Keratinocyte (primary cell): ENCODE results near the gene SPPL2B. TPM values are rescaled to one million over a fixed set of nuclear protein-coding genes. Genes with fewer than 3 reads are reported as not detected.
"Not testable (repeated sequence)": the region's sequence is repeated elsewhere in the genome, so short reads cannot be mapped to it uniquely, and the experiment has no call there.

Source experiments
- DNase-seq: peaks from one replicate; pipeline ENCODE4 v3.0.0-alpha.2; 2011; ENCODE audit warnings: low read depth, missing footprints, low spot score
- FAIRE-seq: peaks from 2 replicates; lab custom pipeline; 2011; peaks lifted over from hg19 to GRCh38; lab: Jason Lieb, UNC
- H2AFZ ChIP-seq: 2 replicates; pipeline ENCODE4 v1.6.0; 2012; ENCODE audit warnings: low read length, control low read depth, inconsistent platforms; ENCODE audit not compliant: control insufficient read depth
- H3K27ac ChIP-seq: 2 replicates; pipeline ENCODE4 v1.5.1; 2011; ENCODE audit warnings: low read length; ENCODE audit not compliant: control insufficient read depth, insufficient read depth
- H3K27me3 ChIP-seq: 3 replicates; pipeline ENCODE4 v1.6.0; 2011; ENCODE audit warnings: low read length; ENCODE audit not compliant: control insufficient read depth, insufficient read depth; ENCODE audit errors: extremely low read depth
- H3K36me3 ChIP-seq, 2 experiments: 2 replicates in 1 of 2; 3 replicates in 1 of 2; pipeline ENCODE4 v1.5.1; 2011; ENCODE audit warnings: low read length in 2 of 2, mild to moderate bottlenecking in 1 of 2; ENCODE audit not compliant: control insufficient read depth in 2 of 2, insufficient read depth in 2 of 2; ENCODE audit errors: extremely low read depth in 1 of 2
- H3K4me1 ChIP-seq: 3 replicates; pipeline ENCODE4 v1.5.1; 2011; ENCODE audit warnings: low read length; ENCODE audit not compliant: control insufficient read depth, insufficient read depth; ENCODE audit errors: extremely low read depth
- H3K4me2 ChIP-seq: 3 replicates; pipeline ENCODE4 v1.6.0; 2011; ENCODE audit warnings: low read depth, low read length; ENCODE audit not compliant: control insufficient read depth, insufficient read depth; ENCODE audit errors: extremely low read depth
- H3K4me3 ChIP-seq, 3 experiments: fragments of 200-600 bp in 1 of 3; sonication (generic) in 1 of 3; 2 replicates in 2 of 3; 3 replicates in 1 of 3; pipeline ENCODE4 v1.5.1; 2011 to 2016; ENCODE audit warnings: low read length in 3 of 3, mild to moderate bottlenecking in 3 of 3, control low read depth in 2 of 3, inconsistent platforms in 1 of 3, low read depth in 1 of 3, mixed read lengths in 1 of 3, mixed run types in 1 of 3, moderate library complexity in 1 of 3; ENCODE audit not compliant: control insufficient read depth in 2 of 3, insufficient read depth in 2 of 3; ENCODE audit errors: extremely low read depth in 1 of 3
- H3K79me2 ChIP-seq: 2 replicates; pipeline ENCODE4 v1.6.0; 2012; ENCODE audit warnings: low read length; ENCODE audit not compliant: control insufficient read depth, insufficient read depth
- H3K9ac ChIP-seq: 3 replicates; pipeline ENCODE4 v1.6.0; 2011; ENCODE audit warnings: low read length; ENCODE audit not compliant: control insufficient read depth, insufficient read depth; ENCODE audit errors: extremely low read depth
- H3K9me1 ChIP-seq: 3 replicates; pipeline ENCODE4 v1.6.0; 2011; ENCODE audit warnings: low read length; ENCODE audit not compliant: control insufficient read depth, insufficient read depth; ENCODE audit errors: extremely low read depth
- H3K9me3 ChIP-seq: 2 replicates; pipeline ENCODE4 v1.5.1; 2012; ENCODE audit warnings: low read depth, low read length; ENCODE audit not compliant: control insufficient read depth
- H4K20me1 ChIP-seq: 3 replicates; pipeline ENCODE4 v1.6.0; 2011; ENCODE audit warnings: low read length; ENCODE audit not compliant: control insufficient read depth, insufficient read depth; ENCODE audit errors: extremely low read depth
- EZH2 ChIP-seq: IDR thresholded peaks from one replicate; pipeline ENCODE4 v1.6.1; 2012; ENCODE audit warnings: inconsistent platforms, mild to moderate bottlenecking, low read length, moderate library complexity
- dilution Hi-C: fragments of 300-500 bp; cut with MboI; formaldehyde crosslinking; loops from one replicate; pipeline ENCODE4 v1.7.0; 2020; ENCODE audit warnings: low sequenced_read_pairs; ENCODE audit not compliant: extremely low pct_ligation_motif_present
- polyA plus RNA-seq, 5 experiments: library from polyadenylated mRNA; depleted of rRNA in 3 of 5; stranded (reverse) in 3 of 5; stranded (forward) in 1 of 5; unstranded in 1 of 5; fragments of >200 nt; gene quantifications; 1 replicate in 1 of 5; 2 replicates in 3 of 5; 3 replicates in 1 of 5; pipeline versions ENCODE4 v1.2.1 to v1.2.3, GENCODE V29; 2011 to 2012; ENCODE audit warnings: missing spikeins in 2 of 5, low read depth in 1 of 5, low replicate concordance in 1 of 5
- TF ChIP-seq, protein P1 (sequence below), 3 experiments: IDR thresholded peaks in 1 of 3; conservative IDR thresholded peaks in 1 of 3; optimal IDR thresholded peaks in 1 of 3; 2 replicates in 2 of 3; 3 replicates in 1 of 3; pipeline versions ENCODE3 to v1.5.1; 2011; ENCODE audit warnings: low read length in 3 of 3, mild to moderate bottlenecking in 3 of 3, moderate library complexity in 2 of 3, control low read depth in 1 of 3, inconsistent platforms in 1 of 3; ENCODE audit not compliant: insufficient read depth in 2 of 3; ENCODE audit errors: extremely low read depth in 1 of 3

SPPL2B gene
- polyA plus RNA-seq, 1 donor (not counting 4 experiments of a cell fraction or from before 2014, with no cell fraction given), result 9.3 TPM

DNA sequence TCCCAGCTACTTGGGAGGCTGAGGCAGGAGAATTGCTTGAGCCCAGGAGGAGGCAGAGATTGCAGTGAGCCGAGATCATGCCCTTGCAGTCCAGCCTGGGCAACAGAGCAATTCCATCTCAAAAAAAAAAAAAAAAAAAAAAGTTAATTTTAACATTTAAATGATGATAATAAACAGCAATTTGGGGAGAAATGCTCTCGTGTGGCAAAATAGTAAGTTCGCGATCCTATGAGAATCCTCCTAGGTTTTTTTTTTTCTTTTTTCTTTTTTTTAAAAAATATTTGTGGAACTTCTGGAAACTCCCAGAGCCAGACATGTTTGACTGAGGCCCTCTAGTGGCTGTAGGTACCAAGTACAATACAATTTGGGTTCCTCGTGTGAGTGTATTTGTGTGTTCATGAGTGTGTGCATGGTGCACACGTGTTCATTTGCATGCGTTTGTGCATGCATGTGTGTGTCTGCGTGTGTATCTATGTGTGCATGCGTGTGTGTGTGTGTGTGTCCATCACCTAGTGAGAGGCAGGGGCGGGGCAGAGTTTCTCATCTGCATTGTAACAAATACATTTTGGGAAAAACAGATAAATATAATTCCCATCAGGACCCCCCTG is 62.7 kb downstream of the SPPL2B start:
- Histone ChIP-seq H3K27ac (no peak overlapping the region), H3K9me1 (no peaks in the 10 kb centered on the region), H3K9me3 (no peaks in the 10 kb centered on the region), H3K79me2 (no peaks in the 10 kb centered on the region), H3K4me1 (no peaks in the 10 kb centered on the region), H4K20me1 (no peaks in the 10 kb centered on the region), H3K4me2 (no peak overlapping the region), H3K9ac (no peak overlapping the region), H3K27me3 (no peaks in the 10 kb centered on the region), H2AFZ (no peak overlapping the region), H3K36me3 (no peaks in the 10 kb centered on the region), H3K4me3 (no peak overlapping the region)
- peak; percentile 17 for DNase-seq
- TF ChIP-seq EZH2, result no peak
- TF ChIP-seq, protein P1, sequence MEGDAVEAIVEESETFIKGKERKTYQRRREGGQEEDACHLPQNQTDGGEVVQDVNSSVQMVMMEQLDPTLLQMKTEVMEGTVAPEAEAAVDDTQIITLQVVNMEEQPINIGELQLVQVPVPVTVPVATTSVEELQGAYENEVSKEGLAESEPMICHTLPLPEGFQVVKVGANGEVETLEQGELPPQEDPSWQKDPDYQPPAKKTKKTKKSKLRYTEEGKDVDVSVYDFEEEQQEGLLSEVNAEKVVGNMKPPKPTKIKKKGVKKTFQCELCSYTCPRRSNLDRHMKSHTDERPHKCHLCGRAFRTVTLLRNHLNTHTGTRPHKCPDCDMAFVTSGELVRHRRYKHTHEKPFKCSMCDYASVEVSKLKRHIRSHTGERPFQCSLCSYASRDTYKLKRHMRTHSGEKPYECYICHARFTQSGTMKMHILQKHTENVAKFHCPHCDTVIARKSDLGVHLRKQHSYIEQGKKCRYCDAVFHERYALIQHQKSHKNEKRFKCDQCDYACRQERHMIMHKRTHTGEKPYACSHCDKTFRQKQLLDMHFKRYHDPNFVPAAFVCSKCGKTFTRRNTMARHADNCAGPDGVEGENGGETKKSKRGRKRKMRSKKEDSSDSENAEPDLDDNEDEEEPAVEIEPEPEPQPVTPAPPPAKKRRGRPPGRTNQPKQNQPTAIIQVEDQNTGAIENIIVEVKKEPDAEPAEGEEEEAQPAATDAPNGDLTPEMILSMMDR (optimal IDR thresholded peaks at IDR 0.05 in 1 of 3, IDR thresholded peaks at IDR 0.05 in 1 of 3, conservative IDR thresholded peaks at IDR 0.05 in 1 of 3; ENCODE audit: extremely low read depth in 1 of 3, insufficient read depth in 2 of 3, low read length in 3 of 3), result peak; percentile 69 to 76 (median 75)
- no peak for FAIRE-seq
- dilution Hi-C loops, result no loop called here

DNA sequence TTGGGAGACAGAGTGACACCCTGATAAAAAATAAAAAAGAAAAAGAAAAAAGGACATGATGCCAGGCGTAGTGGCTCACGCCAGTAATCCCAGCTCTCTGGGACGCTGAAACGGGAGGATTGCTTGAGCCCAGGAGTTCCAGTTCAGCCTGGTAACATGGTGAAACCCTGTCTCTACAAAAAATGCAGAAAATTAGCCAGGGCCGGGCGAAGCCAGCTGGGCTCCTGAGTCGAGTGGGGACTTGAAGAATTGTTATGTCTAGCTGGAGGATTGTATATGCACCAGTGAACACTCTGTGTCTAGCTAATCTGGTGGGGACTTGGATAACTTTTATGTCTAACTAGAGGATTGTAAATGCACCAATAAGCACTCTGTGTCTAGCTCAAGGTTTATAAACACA is 63.9 kb downstream of the SPPL2B start:
- no peaks in the 10 kb centered on the region for H3K36me3 ChIP-seq
- DNase-seq (no peak), FAIRE-seq (no peak)
- dilution Hi-C loops, result no loop called here
- no peaks in the 10 kb centered on the region for H3K4me1 ChIP-seq
- no peak overlapping the region for H3K4me2 ChIP-seq
- TF ChIP-seq, protein P1 (optimal IDR thresholded peaks at IDR 0.05 in 1 of 3, IDR thresholded peaks at IDR 0.05 in 1 of 3, conservative IDR thresholded peaks at IDR 0.05 in 1 of 3; ENCODE audit: extremely low read depth in 1 of 3, insufficient read depth in 2 of 3, low read length in 3 of 3), result no peak
- H3K9me1 ChIP-seq, result no peaks in the 10 kb centered on the region
- H3K27me3 ChIP-seq, result no peaks in the 10 kb centered on the region
- H2AFZ ChIP-seq, result no peak overlapping the region
- H3K9ac ChIP-seq, result no peak overlapping the region
- no peaks in the 10 kb centered on the region for H4K20me1 ChIP-seq
- no peaks in the 10 kb centered on the region for H3K79me2 ChIP-seq
- H3K4me3 ChIP-seq, result no peak overlapping the region
- no peaks in the 10 kb centered on the region for H3K9me3 ChIP-seq
- no peak overlapping the region for H3K27ac ChIP-seq

DNA sequence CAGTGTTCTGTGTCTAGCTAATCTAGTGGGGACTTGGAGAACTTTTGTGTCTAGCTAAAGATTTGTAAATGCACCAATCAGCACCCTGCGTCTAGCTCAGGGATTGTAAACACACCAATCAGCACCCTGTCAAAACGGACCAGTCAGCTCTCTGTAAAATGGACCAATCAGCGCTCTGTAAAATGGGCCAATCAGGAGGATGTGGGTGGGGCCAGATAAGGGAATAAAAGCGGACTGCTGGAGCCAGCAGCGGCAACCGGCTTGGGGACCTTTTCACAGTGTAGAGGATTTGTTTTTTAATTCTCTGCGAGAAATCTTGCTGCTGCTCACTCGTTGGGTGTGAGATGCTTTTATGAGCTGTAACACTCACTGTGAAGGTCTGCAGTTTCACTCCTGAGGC is 64.4 kb downstream of the SPPL2B start:
- H3K36me3 ChIP-seq, H3K4me2 ChIP-seq, H3K9me1 ChIP-seq, H2AFZ ChIP-seq, H3K27ac ChIP-seq, H3K4me3 ChIP-seq, DNase-seq, H3K27me3 ChIP-seq, H3K4me1 ChIP-seq, H3K9me3 ChIP-seq, H3K79me2 ChIP-seq, H4K20me1 ChIP-seq, H3K9ac ChIP-seq, dilution Hi-C loops, FAIRE-seq: not testable (repeated sequence)
